Measurements from ENCODE around the gene VAV3. TPM values are rescaled to one million over a fixed set of nuclear protein-coding genes. Genes with fewer than 3 reads are reported as not detected.

VAV3 gene
- polyA plus RNA-seq, 3 donors, result 5.4 to 9.2 (median 9.0) TPM

- Mint-ChIP-seq H3K9me3 (peaks cover 0 to 3% (median 2%) of the 10 kb centered on the region in 7 donors), H3K4me1 (peaks cover 13% of the 10 kb centered on the region), H3K27me3 (ENCODE audit: low read depth in 3 of 3) (peaks cover 0 to 4% (median 2%) of the 10 kb centered on the region in 3 donors), H3K36me3 (no peaks in the 10 kb centered on the region), H3K4me3 (no peak overlapping the region), H3K27ac (no peak overlapping the region)
- Histone ChIP-seq H3K4me1 (ENCODE audit: control insufficient read depth in 1 of 2, insufficient read depth in 2 of 2, low read length in 2 of 2) (no peaks in the 10 kb centered on the region), H3K4me2 (replicated peaks; ENCODE audit: extremely low read depth, low read length, poor library complexity, severe bottlenecking) (no peak overlapping the region), H3K79me2 (ENCODE audit: insufficient read depth, low read length) (no peaks in the 10 kb centered on the region), H3K36me3 (replicated peaks in 1 of 2; ENCODE audit: control insufficient read depth in 1 of 2, insufficient read depth in 2 of 2, low read length in 2 of 2) (no peaks in the 10 kb centered on the region), H4K20me1 (ENCODE audit: insufficient read depth, low read length) (no peaks in the 10 kb centered on the region), H3K9me3 (replicated peaks in 1 of 2; ENCODE audit: control insufficient read depth in 1 of 2, insufficient read depth in 1 of 2, low read length in 2 of 2) (no peaks in the 10 kb centered on the region), H3K4me3 (replicated peaks in 1 of 3; ENCODE audit: low read depth in 2 of 3, low read length in 3 of 3) (no peak overlapping the region), H3K27ac (ENCODE audit: low read depth in 1 of 2, low read length in 2 of 2) (no peak overlapping the region), H3K27me3 (ENCODE audit: control insufficient read depth in 2 of 2, insufficient read depth in 2 of 2, low read length in 2 of 2) (peaks cover 0 to 2% of the 10 kb centered on the region in 2 donors), H3K9ac (ENCODE audit: insufficient read depth, low read length, poor library complexity, severe bottlenecking) (no peak overlapping the region), H2AFZ (ENCODE audit: insufficient read depth, low read depth, low read length, poor library complexity, severe bottlenecking) (no peak overlapping the region)
- TF ChIP-seq CTCF (IDR thresholded peaks at IDR 0.05), result no peak
- intact Hi-C loops (cut with micrococcal nuclease), result no loop called here
- DNase-seq, result no peak
- 100% methylated on average over 2 of the region's 4 CpGs for WGBS (ENCODE audit: insufficient coverage)
Observed at GRCh38 chr1:107523736-107524135, 441.2 kb downstream of the VAV3 start.

- Mint-ChIP-seq H3K36me3 (no peaks in the 10 kb centered on the region), H3K27me3 (ENCODE audit: low read depth in 3 of 3) (peaks cover 0 to 4% (median 2%) of the 10 kb centered on the region in 3 donors), H3K9me3 (peaks cover 0 to 3% (median 2%) of the 10 kb centered on the region in 7 donors), H3K27ac (no peak overlapping the region), H3K4me1 (peaks cover 13% of the 10 kb centered on the region), H3K4me3 (no peak overlapping the region)
- Histone ChIP-seq H3K4me2 (replicated peaks; ENCODE audit: extremely low read depth, low read length, poor library complexity, severe bottlenecking) (no peak overlapping the region), H3K36me3 (replicated peaks in 1 of 2; ENCODE audit: control insufficient read depth in 1 of 2, insufficient read depth in 2 of 2, low read length in 2 of 2) (no peaks in the 10 kb centered on the region), H3K27me3 (ENCODE audit: control insufficient read depth in 2 of 2, insufficient read depth in 2 of 2, low read length in 2 of 2) (peaks cover 0 to 2% of the 10 kb centered on the region in 2 donors), H4K20me1 (ENCODE audit: insufficient read depth, low read length) (no peaks in the 10 kb centered on the region), H3K27ac (ENCODE audit: low read depth in 1 of 2, low read length in 2 of 2) (no peak overlapping the region), H3K9ac (ENCODE audit: insufficient read depth, low read length, poor library complexity, severe bottlenecking) (no peak overlapping the region), H3K9me3 (replicated peaks in 1 of 2; ENCODE audit: control insufficient read depth in 1 of 2, insufficient read depth in 1 of 2, low read length in 2 of 2) (no peaks in the 10 kb centered on the region), H3K4me3 (replicated peaks in 1 of 3; ENCODE audit: low read depth in 2 of 3, low read length in 3 of 3) (no peak overlapping the region), H3K4me1 (ENCODE audit: control insufficient read depth in 1 of 2, insufficient read depth in 2 of 2, low read length in 2 of 2) (no peaks in the 10 kb centered on the region), H3K79me2 (ENCODE audit: insufficient read depth, low read length) (no peaks in the 10 kb centered on the region), H2AFZ (ENCODE audit: insufficient read depth, low read depth, low read length, poor library complexity, severe bottlenecking) (no peak overlapping the region)
- intact Hi-C loops (cut with micrococcal nuclease), result no loop called here
- DNase-seq, result no peak
- TF ChIP-seq CTCF (IDR thresholded peaks at IDR 0.05), result no peak
- 60% methylated on average over 3 of the region's 4 CpGs for WGBS (ENCODE audit: insufficient coverage)
Observed at GRCh38 chr1:107523061-107523460, 441.9 kb downstream of the VAV3 start.

Small RNAs within 50 kb of the gene (small RNA-seq; reads per million reads assigned to genes)
- not detected for gene MIR7852 (ENCODE audit: insufficient read length, low read depth)

Other genes with a start within 250 kb of the VAV3 start
- 10 to 100 TPM; 11.1 to 45.4 (median 43.4) TPM for gene SLC25A24, start 235.2 kb upstream of the VAV3 start, polyA plus RNA-seq

All from CD14-positive monocyte (primary cell).